ENCODE data around the gene RCBTB2.

RCBTB2 gene

GRCh38 chr13:48443442-48444208, 89.3 kb downstream of the RCBTB2 start:
- no peak for DNase-seq

Data from activated CD4-positive, alpha-beta T cell treated with anti-CD3 and anti-CD28 coated beads for 4 hours (primary cell).